DND-41 (cell line): ENCODE results near the gene TSNAXIP1.

ENCODE experiments used
- ATAC-seq: fragments of 200-7000 bp; cut with Tn5 transposase; 3 replicates; pipeline ENCODE4 v1.9.1; 2021; ENCODE audit warnings: low read depth; ENCODE audit not compliant: insufficient read depth
- DNase-seq: peaks from one replicate; pipeline ENCODE4 v3.0.0-alpha.2; 2020
- H2AFZ ChIP-seq: 2 replicates; pipeline ENCODE4 v1.6.0; 2012; ENCODE audit warnings: low read depth, low read length
- H3K27ac ChIP-seq: 2 replicates; pipeline ENCODE4 v1.5.1; 2012; ENCODE audit warnings: low read length, inconsistent platforms
- H3K27me3 ChIP-seq: fragments of 200-600 bp; sonication (generic); 2 replicates; pipeline ENCODE4 v1.6.0; 2012; ENCODE audit warnings: low read length, mild to moderate bottlenecking, inconsistent platforms; ENCODE audit not compliant: insufficient read depth, poor library complexity
- H3K36me3 ChIP-seq: 2 replicates; pipeline ENCODE4 v1.5.1; 2012; ENCODE audit warnings: low read length, inconsistent platforms; ENCODE audit not compliant: insufficient read depth
- H3K4me1 ChIP-seq: 2 replicates; pipeline ENCODE4 v1.5.1; 2012; ENCODE audit warnings: mild to moderate bottlenecking, low read length; ENCODE audit not compliant: insufficient read depth
- H3K4me2 ChIP-seq: 2 replicates; pipeline ENCODE4 v1.6.0; 2012; ENCODE audit warnings: mild to moderate bottlenecking, moderate library complexity, low read length, inconsistent platforms; ENCODE audit not compliant: insufficient read depth
- H3K4me3 ChIP-seq, 2 experiments: fragments of 200-600 bp in 1 of 2; shearing (Covaris generic) in 1 of 2; 2 replicates each; pipeline ENCODE4 v1.5.1; 2012 to 2016; ENCODE audit warnings: inconsistent platforms in 2 of 2, low read length in 2 of 2, mild to moderate bottlenecking in 2 of 2, low read depth in 1 of 2, moderate library complexity in 1 of 2
- H3K79me2 ChIP-seq: 2 replicates; pipeline ENCODE4 v1.6.0; 2012; ENCODE audit warnings: low read length, inconsistent platforms; ENCODE audit not compliant: insufficient read depth
- H3K9ac ChIP-seq: 2 replicates; pipeline ENCODE4 v1.6.0; 2012; ENCODE audit warnings: low read depth, mild to moderate bottlenecking, inconsistent platforms, low read length, moderate library complexity
- H3K9me3 ChIP-seq: 2 replicates; pipeline ENCODE4 v1.5.1; 2012; ENCODE audit warnings: low read length, moderate library complexity, mild to moderate bottlenecking, inconsistent platforms; ENCODE audit not compliant: insufficient read depth, severe bottlenecking
- H4K20me1 ChIP-seq: 2 replicates; pipeline ENCODE4 v1.6.0; 2012; ENCODE audit warnings: low read length; ENCODE audit not compliant: insufficient read depth
- CTCF ChIP-seq: IDR thresholded peaks from 2 replicates; pipeline ENCODE4 v1.5.1; 2012; ENCODE audit warnings: borderline replicate concordance, low read length, moderate library complexity, mild to moderate bottlenecking; ENCODE audit not compliant: poor library complexity, severe bottlenecking; ENCODE audit errors: extremely low read depth
- EZH2 ChIP-seq: IDR thresholded peaks from 3 replicates; pipeline ENCODE4 v1.6.1; 2012; ENCODE audit warnings: borderline replicate concordance, low read depth, mild to moderate bottlenecking, moderate library complexity, low read length, inconsistent platforms; ENCODE audit not compliant: severe bottlenecking

Gene TSNAXIP1

GRCh38 chr16:67872131-67872630 is 65.5 kb downstream of the TSNAXIP1 start:
- H3K79me2 ChIP-seq, result peaks cover 47% of the 10 kb centered on the region
- peaks cover 77% of the 10 kb centered on the region for H3K36me3 ChIP-seq
- peak overlapping the region; percentile 72 for H2AFZ ChIP-seq
- H3K4me3 ChIP-seq, result peak overlapping the region in 1 of 2 experiments; percentile 95; a peak in 2 of 4 replicates
- H3K4me2 ChIP-seq, result peak overlapping the region; percentile 88
- H3K9me3 ChIP-seq, result no peaks in the 10 kb centered on the region
- peak overlapping the region; percentile 85 for H3K27ac ChIP-seq
- peaks cover 50% of the 10 kb centered on the region for H4K20me1 ChIP-seq
- no peaks in the 10 kb centered on the region for H3K27me3 ChIP-seq
- DNase-seq, result no peak
- ATAC-seq, result no peak
- peak overlapping the region; percentile 86; the same call in 1 of the 2 replicates for H3K9ac ChIP-seq
- TF ChIP-seq CTCF, result no peak
- TF ChIP-seq EZH2, result no peak
- peaks cover 33% of the 10 kb centered on the region for H3K4me1 ChIP-seq

GRCh38 chr16:67872631-67873434 is 66.1 kb downstream of the TSNAXIP1 start, which contains the start of gene EDC4:
TSS of gene EDC4 (plus strand) at chr16:67873052. CDS start at chr16:67873262, 210 bp downstream.
- peak within 1 kb of the TSS; percentile 86 for H3K9ac ChIP-seq
- H3K79me2 ChIP-seq, result peaks cover 46% of the 10 kb centered on the region
- H3K27ac ChIP-seq, result peak within 1 kb of the TSS; percentile 85
- H3K27me3 ChIP-seq, result no peaks in the 10 kb centered on the region
- peak; percentile 93 for ATAC-seq
- no peaks in the 10 kb centered on the region for H3K9me3 ChIP-seq
- peak within 1 kb of the TSS; percentile 72 for H2AFZ ChIP-seq
- TF ChIP-seq CTCF (no peak), EZH2 (no peak)
- H3K4me1 ChIP-seq, result peaks cover 33% of the 10 kb centered on the region
- peak within 1 kb of the TSS; percentile 88 for H3K4me2 ChIP-seq
- peak; percentile 86 for DNase-seq
- H4K20me1 ChIP-seq, result peaks cover 52% of the 10 kb centered on the region
- H3K4me3 ChIP-seq, result peak within 1 kb of the TSS; percentile 85 to 95
- H3K36me3 ChIP-seq, result peaks cover 77% of the 10 kb centered on the region

GRCh38 chr16:67873435-67874370 is 67.0 kb downstream of the TSNAXIP1 start:
- H3K4me3 ChIP-seq, result peak overlapping the region; percentile 85 to 95
- ATAC-seq (no peak; the same call in 2 of the 3 replicates), DNase-seq (no peak)
- H3K9me3 ChIP-seq, result no peaks in the 10 kb centered on the region
- H3K9ac ChIP-seq, result peak overlapping the region; percentile 86
- peaks cover 46% of the 10 kb centered on the region for H4K20me1 ChIP-seq
- H3K36me3 ChIP-seq, result peaks cover 77% of the 10 kb centered on the region
- no peaks in the 10 kb centered on the region for H3K27me3 ChIP-seq
- H3K4me2 ChIP-seq, result peak overlapping the region; percentile 88
- peaks cover 33% of the 10 kb centered on the region for H3K4me1 ChIP-seq
- H3K27ac ChIP-seq, result peak overlapping the region; percentile 85
- peak overlapping the region; percentile 72 for H2AFZ ChIP-seq
- H3K79me2 ChIP-seq, result peaks cover 45% of the 10 kb centered on the region
- TF ChIP-seq CTCF, result no peak
- no peak for TF ChIP-seq EZH2
